Duodenal mucosa (tissue), 2 donors: ENCODE data around the gene KCMF1.

Experiments used
- H3K27ac ChIP-seq: one replicate; pipeline ENCODE4 v1.7.0; 2013; ENCODE audit warnings: low read depth, low read length
- H3K27me3 ChIP-seq, 2 donors: one replicate each; pipeline ENCODE4 v1.7.0; 2013; ENCODE audit warnings: low read length in 2 of 2, control low read depth in 1 of 2; ENCODE audit not compliant: insufficient read depth in 2 of 2, control insufficient read depth in 1 of 2
- H3K36me3 ChIP-seq, 2 donors: one replicate each; pipeline ENCODE4 v1.7.0; 2013; ENCODE audit warnings: low read length in 2 of 2, control low read depth in 1 of 2; ENCODE audit not compliant: insufficient read depth in 2 of 2, control insufficient read depth in 1 of 2
- H3K4me1 ChIP-seq, 2 donors: one replicate each; pipeline ENCODE4 v1.7.0; 2013; ENCODE audit warnings: low read length in 2 of 2, control low read depth in 1 of 2; ENCODE audit not compliant: insufficient read depth in 2 of 2, control insufficient read depth in 1 of 2
- H3K4me3 ChIP-seq, 2 donors: one replicate each; pipeline ENCODE4 v1.7.0; 2013; ENCODE audit warnings: low read length in 2 of 2, low read depth in 1 of 2
- H3K9ac ChIP-seq, 2 donors: one replicate each; pipeline ENCODE4 v1.7.0; 2013; ENCODE audit warnings: low read length in 2 of 2, low read depth in 1 of 2
- H3K9me3 ChIP-seq, 2 donors: one replicate each; pipeline ENCODE4 v1.7.0; 2013; ENCODE audit warnings: low read length in 2 of 2, control low read depth in 1 of 2; ENCODE audit not compliant: control insufficient read depth in 1 of 2

Gene KCMF1

GRCh38 chr2:85049236-85049635 is 78.3 kb downstream of the KCMF1 start:
- no peaks in the 10 kb centered on the region for H3K27me3 ChIP-seq
- H3K9ac ChIP-seq: no peak overlapping the region
- peaks cover 13 to 78% of the 10 kb centered on the region in 2 donors for H3K36me3 ChIP-seq
- no peaks in the 10 kb centered on the region for H3K9me3 ChIP-seq
- no peak overlapping the region for H3K4me3 ChIP-seq
- H3K27ac ChIP-seq: no peak overlapping the region
- H3K4me1 ChIP-seq: peaks cover 6 to 8% of the 10 kb centered on the region in 2 donors

- Histone ChIP-seq H3K27ac (no peak overlapping the region), H3K9me3 (no peaks in the 10 kb centered on the region), H3K36me3 (peaks cover 0 to 38% of the 10 kb centered on the region in 2 donors), H3K27me3 (no peaks in the 10 kb centered on the region), H3K4me1 (peaks cover 8 to 9% of the 10 kb centered on the region in 2 donors), H3K9ac (no peak overlapping the region), H3K4me3 (no peak overlapping the region)
Observed at GRCh38 chr2:85053802-85054201, 82.8 kb downstream of the KCMF1 start.

DNA sequence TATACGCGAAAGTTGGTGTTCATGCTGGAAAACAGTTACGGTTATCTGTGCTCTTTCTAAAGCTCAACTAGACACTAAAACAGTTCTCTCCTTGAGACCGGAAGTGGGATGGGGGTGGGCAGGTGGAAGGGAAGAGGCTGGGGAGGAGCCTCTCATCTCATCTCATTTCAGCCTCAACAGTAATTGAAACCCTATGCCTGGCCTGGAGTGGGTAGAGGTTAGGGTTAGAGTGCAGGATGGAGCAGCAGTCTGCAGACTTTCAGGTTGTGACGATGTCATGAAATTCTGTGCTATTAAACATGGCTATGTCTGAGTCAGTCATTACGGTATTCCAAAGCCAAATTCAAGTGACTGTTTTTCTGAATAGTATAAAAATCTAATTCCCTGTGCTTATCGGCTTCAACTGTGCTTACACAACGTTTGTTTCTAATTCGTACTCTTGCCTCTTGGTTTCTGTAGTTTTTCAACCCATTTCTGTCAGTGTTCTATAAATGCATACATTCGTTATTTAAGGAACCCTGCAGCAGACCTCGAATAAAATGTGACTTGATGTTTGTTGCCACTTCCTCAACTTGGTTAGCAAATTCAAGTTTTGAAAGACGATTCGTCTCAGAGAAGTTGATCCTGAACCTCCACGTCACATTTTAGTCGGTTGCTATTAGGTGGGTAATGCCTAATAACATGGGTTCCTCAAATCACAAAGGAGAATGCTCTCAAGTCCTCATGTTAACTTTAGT is 86.4 kb downstream of the KCMF1 start:
- H3K4me1 ChIP-seq: peaks cover 8 to 9% of the 10 kb centered on the region in 2 donors
- no peak overlapping the region for H3K9ac ChIP-seq
- no peak overlapping the region for H3K27ac ChIP-seq
- H3K9me3 ChIP-seq: no peaks in the 10 kb centered on the region
- H3K36me3 ChIP-seq: peaks cover 0 to 13% of the 10 kb centered on the region in 2 donors
- no peaks in the 10 kb centered on the region for H3K27me3 ChIP-seq
- no peak overlapping the region for H3K4me3 ChIP-seq

DNA sequence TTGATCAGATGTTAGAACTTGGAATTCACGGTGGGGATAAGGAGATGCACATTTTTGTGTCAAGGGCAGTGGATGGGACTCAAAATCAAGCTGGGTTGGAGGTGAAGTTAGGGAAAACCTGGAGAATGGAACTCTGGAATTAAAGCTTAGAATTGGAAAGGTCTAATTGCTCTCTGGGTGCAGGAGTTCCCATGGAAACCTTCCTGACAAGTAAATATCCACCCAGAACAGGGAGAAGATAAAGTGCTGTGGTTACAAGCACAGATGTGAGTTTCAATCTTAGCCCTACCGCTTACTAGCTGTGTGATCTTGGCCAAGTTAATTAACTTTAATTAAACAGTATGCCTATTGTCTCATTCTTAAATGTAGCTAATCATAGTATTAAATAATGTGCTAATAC is 90.9 kb downstream of the KCMF1 start:
- no peaks in the 10 kb centered on the region for H3K36me3 ChIP-seq
- no peak overlapping the region for H3K4me3 ChIP-seq
- no peak overlapping the region for H3K27ac ChIP-seq
- H3K27me3 ChIP-seq: peaks cover 0 to 4% of the 10 kb centered on the region in 2 donors
- H3K9ac ChIP-seq: no peak overlapping the region
- H3K4me1 ChIP-seq: peaks cover 2 to 6% of the 10 kb centered on the region in 2 donors
- no peaks in the 10 kb centered on the region for H3K9me3 ChIP-seq

DNA sequence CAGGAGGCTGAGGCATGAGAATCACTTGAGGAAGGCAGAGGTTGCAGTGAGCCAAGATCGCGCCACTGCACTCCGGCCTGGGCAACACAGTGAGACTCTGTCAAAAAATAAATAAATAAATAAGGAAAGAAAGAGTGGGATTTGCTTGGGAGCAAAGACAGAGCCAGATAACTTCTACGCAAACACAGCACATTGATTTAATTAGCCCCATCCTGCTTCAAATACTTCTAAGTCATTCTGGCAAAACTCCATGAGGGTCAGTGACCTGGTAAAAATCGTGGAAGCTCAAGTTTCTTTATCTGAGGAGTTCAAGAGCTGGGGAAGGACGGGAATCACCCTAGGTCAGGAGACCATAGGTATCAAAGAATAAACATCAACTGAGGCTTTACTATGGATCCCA is 91.6 kb downstream of the KCMF1 start:
- H3K9ac ChIP-seq: no peak overlapping the region
- no peak overlapping the region for H3K4me3 ChIP-seq
- peaks cover 0 to 4% of the 10 kb centered on the region in 2 donors for H3K27me3 ChIP-seq
- no peaks in the 10 kb centered on the region for H3K36me3 ChIP-seq
- no peak overlapping the region for H3K27ac ChIP-seq
- H3K4me1 ChIP-seq: peaks cover 7 to 10% of the 10 kb centered on the region in 2 donors
- H3K9me3 ChIP-seq: no peaks in the 10 kb centered on the region

DNA sequence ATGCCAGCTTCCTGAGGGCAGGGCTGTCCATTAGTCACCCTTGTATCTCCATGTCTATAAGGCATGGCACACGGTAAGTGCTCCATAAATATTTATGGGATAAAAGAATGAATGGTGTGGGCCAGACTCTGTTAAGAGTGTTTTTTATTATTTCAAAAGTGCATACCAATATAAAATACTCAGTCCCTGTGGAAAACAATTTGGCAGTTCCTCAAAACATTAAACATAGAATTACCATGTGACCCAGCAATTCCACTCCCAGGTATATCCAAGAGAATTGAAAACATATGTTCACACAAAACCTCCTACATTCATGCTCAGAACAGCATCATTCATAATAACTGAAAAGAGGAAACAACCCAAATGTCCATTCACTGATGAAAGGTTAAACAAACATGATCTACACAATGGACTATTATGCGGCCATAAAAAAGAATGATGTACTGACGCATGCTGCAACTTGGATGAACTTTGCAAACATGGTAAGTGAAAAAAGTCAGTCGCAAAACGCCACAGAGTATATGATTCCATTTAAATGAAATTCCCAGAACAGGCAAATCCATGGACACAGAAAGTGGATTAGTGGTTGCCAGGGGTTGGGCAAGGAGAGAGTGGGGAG is 93.1 kb downstream of the KCMF1 start:
- Histone ChIP-seq H3K9ac (no peak overlapping the region), H3K36me3 (no peaks in the 10 kb centered on the region), H3K27me3 (peaks cover 0 to 4% of the 10 kb centered on the region in 2 donors), H3K4me3 (no peak overlapping the region), H3K9me3 (no peaks in the 10 kb centered on the region), H3K27ac (no peak overlapping the region), H3K4me1 (peaks cover 7% of the 10 kb centered on the region in 2 donors)

DNA sequence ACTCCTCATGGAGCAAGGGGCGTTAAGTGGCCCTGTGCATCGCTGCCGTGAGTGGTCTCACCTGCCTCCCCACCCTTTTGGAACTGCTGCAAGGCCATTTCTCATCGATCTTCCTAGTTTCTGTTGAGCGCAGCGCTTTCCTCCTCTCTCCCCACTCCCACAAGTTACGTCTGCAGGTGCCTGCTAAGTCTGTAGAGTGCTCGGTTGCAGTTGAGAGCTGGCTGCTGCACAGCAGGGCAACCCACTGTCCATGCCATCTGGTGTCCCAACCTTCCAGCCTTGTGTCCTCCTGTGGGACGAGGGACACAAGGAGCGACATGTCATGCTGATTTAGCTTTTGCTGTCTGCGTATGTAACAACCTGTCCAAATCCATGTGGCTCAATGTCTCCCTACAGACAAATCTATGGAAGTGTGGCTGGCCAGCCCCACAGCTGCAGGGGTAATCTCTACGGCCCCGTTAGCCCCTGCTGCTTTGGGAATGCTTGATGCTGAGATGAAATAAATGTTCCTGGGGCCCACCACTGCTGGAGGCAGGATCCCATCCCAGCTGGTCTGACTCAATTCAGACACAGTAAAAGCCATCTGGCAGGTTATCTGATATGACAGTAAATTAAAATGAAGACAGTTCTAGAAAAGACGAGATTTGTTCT is 94.1 kb downstream of the KCMF1 start:
- H3K9me3 ChIP-seq: no peaks in the 10 kb centered on the region
- no peak overlapping the region for H3K9ac ChIP-seq
- no peaks in the 10 kb centered on the region for H3K36me3 ChIP-seq

DNA sequence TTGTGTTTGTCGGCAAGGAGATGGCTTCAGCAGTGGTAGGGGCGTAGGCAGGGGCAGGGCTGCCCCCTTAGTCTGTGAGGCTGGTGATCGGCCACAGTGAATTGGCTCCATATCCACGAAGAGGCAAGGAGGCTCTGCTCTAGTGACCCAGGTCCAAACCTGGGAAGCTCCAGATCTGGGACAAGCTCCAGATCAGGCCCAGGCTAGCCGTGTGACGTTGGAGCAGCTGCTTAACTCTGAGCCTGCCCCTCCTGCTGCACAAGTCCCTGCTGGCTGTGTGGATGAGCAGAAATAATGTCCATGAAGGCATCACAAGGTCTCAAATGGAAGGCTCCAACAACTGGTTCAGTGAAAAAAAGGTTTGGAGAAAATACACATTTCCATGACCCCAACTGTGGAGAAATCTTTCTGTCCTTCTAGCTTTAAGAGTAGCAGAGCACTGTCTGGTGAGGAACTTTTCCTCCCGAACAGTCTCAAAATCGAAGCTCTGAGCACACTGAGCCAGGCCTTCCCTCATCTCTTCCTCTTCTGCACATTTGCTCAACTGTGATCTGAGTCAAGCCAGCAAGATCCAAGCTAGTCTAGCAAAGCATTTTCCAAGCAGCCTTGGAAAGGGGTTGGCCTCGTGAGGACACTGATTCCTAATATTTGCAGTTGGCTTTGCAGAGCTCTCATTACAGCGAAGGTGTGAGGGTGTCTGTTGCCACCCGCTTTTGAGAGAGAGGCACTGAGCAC is 95.2 kb downstream of the KCMF1 start:
- Histone ChIP-seq H3K27me3 (peaks cover 0 to 4% of the 10 kb centered on the region in 2 donors), H3K9me3 (no peaks in the 10 kb centered on the region), H3K4me1 (peaks cover 7% of the 10 kb centered on the region in 2 donors), H3K9ac (peak overlapping the region in 1 of 2 donors; percentile 32), H3K4me3 (no peak overlapping the region), H3K36me3 (no peaks in the 10 kb centered on the region), H3K27ac (no peak overlapping the region)

More for the DNA sequence above, 94.1 kb downstream of the KCMF1 start:
- Histone ChIP-seq H3K4me3 (no peak overlapping the region), H3K4me1 (peaks cover 7% of the 10 kb centered on the region in 2 donors), H3K27ac (no peak overlapping the region), H3K27me3 (peaks cover 0 to 4% of the 10 kb centered on the region in 2 donors)

- no peaks in the 10 kb centered on the region for H3K9me3 ChIP-seq
- peak overlapping the region; percentile 43 to 45 for H3K4me3 ChIP-seq
- H3K27me3 ChIP-seq: peaks cover 0 to 4% of the 10 kb centered on the region in 2 donors
- peaks cover 7% of the 10 kb centered on the region in 2 donors for H3K4me1 ChIP-seq
- H3K36me3 ChIP-seq: no peaks in the 10 kb centered on the region
- no peak overlapping the region for H3K9ac ChIP-seq
- H3K27ac ChIP-seq: no peak overlapping the region
Observed at GRCh38 chr2:85066874-85067351, 96.0 kb downstream of the KCMF1 start.
